GM19324 (cell line): ENCODE data around the gene ADGRG3.

Experiments used
- ATAC-seq: cut with Tn5 transposase; IDR thresholded peaks from one replicate; pipeline ENCODE4 v1.9.1; 2021; ENCODE audit warnings: mild to moderate bottlenecking, moderate library complexity; ENCODE audit not compliant: unreplicated experiment, low FRiP score

The ADGRG3 gene

DNA sequence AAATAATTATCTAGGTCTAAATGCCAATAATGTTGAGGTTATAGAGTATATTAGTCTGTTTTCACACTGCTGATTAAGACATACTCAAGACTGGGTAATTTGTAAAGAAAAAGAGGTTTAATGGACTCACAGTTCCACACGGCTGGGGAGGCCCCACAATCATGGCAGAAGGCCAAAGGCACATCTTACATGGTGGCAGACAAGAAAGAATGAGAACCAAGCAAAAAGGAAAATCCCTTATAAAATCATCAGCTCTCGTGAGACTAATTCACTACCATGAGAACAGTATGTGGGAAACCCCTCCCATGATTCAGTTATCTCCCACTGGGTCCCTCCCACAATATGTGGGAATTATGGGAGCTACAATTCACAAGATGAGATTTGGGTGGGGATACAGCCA, 64.6 kb downstream of the ADGRG3 start:
- no peak for ATAC-seq

DNA sequence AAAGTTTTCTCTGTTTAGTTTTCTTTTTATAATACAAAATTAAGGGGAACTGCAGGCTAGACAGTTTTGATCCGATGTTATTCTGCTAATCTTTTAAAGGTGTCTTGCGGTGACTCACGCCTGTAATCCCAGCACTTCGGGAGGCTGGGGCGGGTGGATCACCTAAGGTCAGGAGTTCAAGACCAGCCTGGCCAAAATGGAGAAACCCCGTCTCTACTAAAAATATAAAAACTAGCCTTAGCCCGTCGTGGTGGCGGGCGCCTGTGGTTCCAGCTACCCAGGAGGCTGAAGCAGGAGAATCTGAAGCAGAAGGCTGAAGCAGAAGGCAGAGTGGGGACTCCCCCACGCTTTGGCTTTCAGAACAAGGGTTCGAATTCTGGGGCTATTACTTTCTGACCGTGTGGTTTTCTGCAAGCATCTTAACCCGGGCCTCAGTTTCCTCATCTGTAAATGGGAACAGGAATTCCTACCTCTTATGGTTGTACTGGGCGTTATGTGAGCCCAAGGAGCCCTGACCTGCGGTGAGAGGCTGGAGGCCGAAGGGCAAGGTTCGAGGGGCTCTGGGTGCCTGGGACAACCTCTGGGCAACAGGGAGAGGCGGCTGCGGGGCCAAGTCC, 66.3 kb downstream of the ADGRG3 start:
- no peak for ATAC-seq

DNA sequence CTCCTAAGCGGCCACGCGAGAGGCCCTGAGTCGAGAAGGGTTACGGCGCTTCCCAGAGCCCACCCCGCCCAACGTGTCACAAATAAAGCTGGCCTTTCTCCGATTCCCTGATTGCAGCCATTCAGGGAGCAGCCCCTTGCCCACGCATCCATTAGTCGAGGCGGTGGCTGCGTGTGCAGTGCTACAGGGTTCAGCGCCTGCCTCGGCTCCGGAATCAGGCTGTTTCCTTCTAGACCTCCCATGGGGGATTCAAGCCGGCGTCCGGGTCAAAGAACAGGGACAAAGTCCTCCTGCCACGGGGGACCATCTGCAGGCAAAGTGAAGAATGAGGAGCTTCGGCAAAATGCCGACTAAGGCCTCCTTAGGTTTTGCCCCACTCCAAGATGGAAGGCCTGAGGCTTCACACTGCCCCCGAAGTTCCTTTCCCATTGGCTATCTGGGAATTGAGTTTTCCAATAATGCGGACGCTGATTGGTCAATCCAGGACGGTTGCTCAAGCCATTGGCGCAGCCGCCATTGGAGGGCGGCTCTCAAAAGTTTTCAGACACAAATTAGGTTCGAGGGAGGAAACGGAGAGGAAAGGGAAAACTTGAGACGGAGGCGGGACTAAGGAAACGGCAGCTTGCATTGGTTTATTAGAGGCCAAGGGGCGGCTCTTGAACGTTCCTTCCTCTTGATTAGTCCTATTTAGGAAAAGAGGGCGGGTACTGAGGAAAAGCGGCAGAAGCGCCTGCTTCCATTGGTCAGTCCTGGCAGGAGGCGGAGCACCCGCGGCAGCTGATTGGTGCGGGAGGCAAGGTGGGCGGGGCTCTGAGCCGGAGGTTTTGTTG, 67.0 kb downstream of the ADGRG3 start:
- peak; percentile 90 for ATAC-seq

DNA sequence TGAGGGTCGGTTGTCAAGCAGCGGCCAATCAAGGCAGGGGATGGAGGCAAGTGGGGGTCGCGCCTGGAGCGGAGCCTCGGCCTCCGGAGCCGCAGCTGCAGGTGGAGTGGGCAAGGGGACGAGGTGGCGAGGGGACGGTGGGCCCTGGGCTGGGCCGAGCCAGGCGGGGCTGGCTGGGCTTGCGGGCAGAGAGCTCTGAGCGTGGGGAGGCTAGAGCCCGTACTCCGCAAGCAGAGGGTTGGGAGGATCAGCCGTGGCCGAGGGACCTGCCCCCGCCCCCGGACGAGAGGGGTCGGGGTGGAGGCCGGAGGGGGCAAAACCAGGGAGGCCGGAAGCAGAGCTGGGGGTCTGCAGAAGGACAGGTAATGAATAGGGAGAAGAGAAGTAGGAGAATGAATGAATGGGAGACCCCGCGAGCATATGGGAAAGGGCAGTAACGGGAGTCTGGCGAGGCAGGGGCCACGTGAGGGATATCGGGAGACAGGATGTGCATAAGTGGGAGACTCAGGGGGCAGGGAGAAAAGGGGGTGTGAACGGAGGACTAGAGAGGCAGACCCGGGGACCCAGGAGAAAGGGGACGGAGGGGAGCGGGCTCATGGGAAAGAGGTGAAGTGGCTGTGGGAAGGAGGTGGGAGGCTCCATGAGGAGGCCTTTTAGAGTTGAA, 67.8 kb downstream of the ADGRG3 start, which contains the start of gene KATNB1:
KATNB1 (plus strand) TSS at position 16 of the 664 bp plus-strand sequence. CDS start 1,474 bp downstream, outside the sequence.
- no peak for ATAC-seq

DNA sequence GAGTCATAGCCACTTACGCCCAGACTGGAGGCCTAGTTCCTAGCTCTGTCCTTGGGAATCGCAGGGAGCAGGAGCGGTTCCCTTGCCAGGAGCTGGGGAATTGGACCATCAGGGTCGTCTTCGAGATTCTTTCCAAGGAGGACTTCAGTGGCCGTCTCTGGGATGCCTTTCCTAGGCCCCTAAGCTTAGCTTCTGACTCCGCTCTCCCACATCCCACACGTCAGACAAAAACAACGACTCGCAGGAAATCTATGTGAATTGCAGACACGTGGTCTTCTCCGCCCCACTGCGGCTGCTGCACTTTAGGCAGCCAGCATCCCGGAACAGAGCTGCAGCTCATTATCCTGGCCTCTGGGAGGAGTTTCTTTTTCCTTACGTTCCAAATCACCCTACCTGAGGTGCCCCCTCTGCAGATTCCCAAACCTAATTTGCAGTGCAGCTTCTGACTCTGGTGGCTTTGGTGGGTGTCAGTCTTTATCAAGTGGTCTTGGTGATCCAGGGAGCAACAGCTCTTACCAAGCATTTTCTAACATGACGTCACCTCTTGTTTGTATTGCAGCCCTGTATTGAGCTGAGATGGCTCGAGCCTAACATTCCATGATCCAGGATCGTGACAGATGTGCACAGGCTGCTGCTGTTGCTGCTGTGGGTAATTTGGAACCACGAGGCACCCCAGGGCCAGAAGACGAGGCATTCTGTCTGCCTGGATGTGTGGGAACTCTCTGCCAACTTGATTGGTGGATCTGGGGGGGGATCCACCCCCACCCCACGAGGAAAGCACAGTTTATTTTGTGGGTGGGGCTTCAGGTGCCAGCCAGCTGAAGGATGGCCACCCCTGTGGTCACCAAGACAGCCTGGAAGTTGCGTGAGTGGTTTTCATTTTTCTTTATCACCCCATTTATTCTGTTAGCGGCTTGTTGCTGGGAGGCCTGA, 68.6 kb downstream of the ADGRG3 start:
- ATAC-seq: no peak

DNA sequence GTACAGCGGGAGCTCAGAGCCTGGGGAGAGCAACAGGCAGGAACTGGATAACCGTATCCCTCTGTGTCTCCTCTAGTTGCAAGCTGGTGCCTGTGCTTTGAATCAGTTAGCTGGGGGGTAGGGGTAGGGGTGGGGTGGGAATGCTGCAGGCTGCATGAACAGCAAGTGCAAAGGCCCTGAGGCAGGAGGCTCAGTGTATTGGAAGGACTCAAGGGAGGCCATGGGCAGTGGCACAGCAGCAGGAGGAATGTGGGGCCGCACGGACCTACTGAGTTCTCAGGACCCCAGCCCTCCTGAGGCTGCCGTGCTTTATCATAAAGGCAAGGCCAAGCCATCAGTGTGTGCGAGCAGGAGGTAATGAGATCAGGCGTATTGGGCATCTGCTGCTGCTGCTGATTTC, 70.7 kb downstream of the ADGRG3 start:
- ATAC-seq: no peak
